Parathyroid adenoma (tissue), 2 donors: ENCODE results near the gene MAPK7.

Experiments
- H2AFZ ChIP-seq: fragments of 300-600 bp; sonication (generic); one replicate; pipeline ENCODE4 v1.7.0; 2017; ENCODE audit warnings: antibody characterized with exemption, mild to moderate bottlenecking
- H3K27ac ChIP-seq: fragments of 300-600 bp; sonication (generic); one replicate; pipeline ENCODE4 v1.7.0; 2017
- H3K27me3 ChIP-seq: fragments of 300-600 bp; sonication (generic); one replicate; pipeline ENCODE4 v1.7.0; 2017; ENCODE audit warnings: low read length; ENCODE audit not compliant: control insufficient read depth, insufficient read depth
- H3K36me3 ChIP-seq: fragments of 300-600 bp; sonication (generic); one replicate; pipeline ENCODE4 v1.7.0; 2017; ENCODE audit warnings: low read length; ENCODE audit not compliant: control insufficient read depth, insufficient read depth
- H3K4me1 ChIP-seq: fragments of 300-600 bp; sonication (generic); one replicate; pipeline ENCODE4 v1.7.0; 2017; ENCODE audit warnings: control low read depth
- H3K4me2 ChIP-seq: fragments of 300-600 bp; sonication (generic); one replicate; pipeline ENCODE4 v1.7.0; 2017; ENCODE audit warnings: low read length
- H3K4me3 ChIP-seq: fragments of 300-600 bp; sonication (generic); one replicate; pipeline ENCODE4 v1.7.0; 2017; ENCODE audit warnings: low read depth, low read length
- H3K79me2 ChIP-seq: fragments of 300-600 bp; sonication (generic); one replicate; pipeline ENCODE4 v1.7.0; 2017; ENCODE audit warnings: control low read depth
- H3K9ac ChIP-seq: fragments of 300-600 bp; sonication (generic); one replicate; pipeline ENCODE4 v1.7.0; 2017; ENCODE audit warnings: mild to moderate bottlenecking
- H3K9me3 ChIP-seq: fragments of 300-600 bp; sonication (generic); one replicate; pipeline ENCODE4 v1.7.0; 2017; ENCODE audit warnings: low read length; ENCODE audit not compliant: control insufficient read depth
- TF ChIP-seq, protein P1 (sequence below): fragments of 300-600 bp; sonication (generic); IDR thresholded peaks from one replicate; pipeline ENCODE4 v1.7.0; 2017; ENCODE audit warnings: antibody characterized with exemption, mild to moderate bottlenecking
- donor health status: primary hyperparathyroidism.

Gene MAPK7

DNA sequence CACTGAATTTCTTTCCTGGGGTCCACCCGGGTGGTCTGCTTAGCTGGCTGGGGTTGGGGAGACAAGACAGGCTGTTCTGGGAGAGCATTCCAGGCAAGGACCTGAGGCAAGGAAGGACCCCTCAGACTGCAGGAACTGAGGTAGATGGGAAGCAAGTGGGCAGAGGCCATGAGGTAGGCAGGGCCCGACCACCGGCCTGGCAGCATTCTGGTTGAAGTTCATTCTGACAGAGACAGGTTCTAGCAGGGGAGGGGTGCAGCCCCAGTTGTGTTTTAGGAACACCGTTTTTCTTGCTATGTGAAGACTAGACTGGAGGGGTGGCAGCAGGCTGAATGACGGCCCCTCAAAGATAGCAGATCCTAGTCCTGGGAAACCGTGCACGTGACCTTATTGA lies 33.2 kb upstream of the MAPK7 start:
- Histone ChIP-seq H3K4me2 (no peak overlapping the region), H3K9ac (no peak overlapping the region), H3K9me3 (no peaks in the 10 kb centered on the region), H3K4me1 (peaks cover 5% of the 10 kb centered on the region), H3K36me3 (no peaks in the 10 kb centered on the region), H2AFZ (no peak overlapping the region), H3K27me3 (no peaks in the 10 kb centered on the region), H3K79me2 (no peaks in the 10 kb centered on the region), H3K4me3 (no peak overlapping the region), H3K27ac (no peak overlapping the region)
- TF ChIP-seq, protein P1, sequence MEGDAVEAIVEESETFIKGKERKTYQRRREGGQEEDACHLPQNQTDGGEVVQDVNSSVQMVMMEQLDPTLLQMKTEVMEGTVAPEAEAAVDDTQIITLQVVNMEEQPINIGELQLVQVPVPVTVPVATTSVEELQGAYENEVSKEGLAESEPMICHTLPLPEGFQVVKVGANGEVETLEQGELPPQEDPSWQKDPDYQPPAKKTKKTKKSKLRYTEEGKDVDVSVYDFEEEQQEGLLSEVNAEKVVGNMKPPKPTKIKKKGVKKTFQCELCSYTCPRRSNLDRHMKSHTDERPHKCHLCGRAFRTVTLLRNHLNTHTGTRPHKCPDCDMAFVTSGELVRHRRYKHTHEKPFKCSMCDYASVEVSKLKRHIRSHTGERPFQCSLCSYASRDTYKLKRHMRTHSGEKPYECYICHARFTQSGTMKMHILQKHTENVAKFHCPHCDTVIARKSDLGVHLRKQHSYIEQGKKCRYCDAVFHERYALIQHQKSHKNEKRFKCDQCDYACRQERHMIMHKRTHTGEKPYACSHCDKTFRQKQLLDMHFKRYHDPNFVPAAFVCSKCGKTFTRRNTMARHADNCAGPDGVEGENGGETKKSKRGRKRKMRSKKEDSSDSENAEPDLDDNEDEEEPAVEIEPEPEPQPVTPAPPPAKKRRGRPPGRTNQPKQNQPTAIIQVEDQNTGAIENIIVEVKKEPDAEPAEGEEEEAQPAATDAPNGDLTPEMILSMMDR, result no peak

DNA sequence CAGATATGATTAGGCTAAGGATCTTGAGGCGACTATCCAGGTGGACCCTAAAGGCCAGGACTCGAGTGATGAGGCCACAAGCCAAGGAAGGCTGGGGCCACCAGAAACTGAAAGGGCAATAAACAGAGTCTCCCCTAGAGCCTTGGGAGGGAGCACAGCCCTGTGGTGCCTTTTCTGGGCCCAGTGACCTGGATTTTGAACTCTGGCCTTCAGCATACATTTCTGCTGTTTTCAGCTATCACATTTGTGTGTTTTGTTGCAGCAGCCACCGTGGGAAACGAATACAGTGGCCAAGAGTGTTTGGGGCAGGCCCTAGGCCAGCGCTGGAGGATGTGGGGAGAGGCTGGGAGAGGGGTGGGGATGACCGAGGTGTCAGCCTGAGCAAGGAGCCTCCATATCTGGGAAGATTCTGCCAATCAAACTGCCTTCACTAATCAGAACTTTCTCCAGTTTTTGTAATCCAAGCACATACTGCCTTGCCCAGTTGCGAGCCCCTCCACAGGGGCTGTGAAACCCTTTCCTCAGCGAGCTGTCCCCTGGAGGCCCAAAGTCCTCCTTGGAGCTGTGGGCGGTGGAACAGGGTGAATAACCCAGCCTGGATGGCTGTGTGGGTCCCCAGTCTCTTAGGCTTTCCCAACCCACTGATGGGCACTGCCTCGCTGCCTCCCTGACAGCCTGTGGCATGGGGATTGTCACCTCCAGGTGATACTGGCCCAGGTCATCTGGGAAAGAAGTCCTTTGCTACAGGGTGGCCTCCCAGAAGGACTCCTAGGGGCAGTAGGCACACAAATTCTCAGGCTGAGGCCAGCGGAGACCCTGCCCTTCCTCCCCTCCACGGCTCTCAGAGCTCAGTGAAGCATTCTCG lies 32.6 kb upstream of the MAPK7 start:
- no peak overlapping the region for H3K4me3 ChIP-seq
- H2AFZ ChIP-seq, result no peak overlapping the region
- peaks cover 5% of the 10 kb centered on the region for H3K4me1 ChIP-seq
- H3K27me3 ChIP-seq, result no peaks in the 10 kb centered on the region
- no peaks in the 10 kb centered on the region for H3K79me2 ChIP-seq
- no peak overlapping the region for H3K9ac ChIP-seq
- H3K27ac ChIP-seq, result no peak overlapping the region
- no peaks in the 10 kb centered on the region for H3K36me3 ChIP-seq
- H3K9me3 ChIP-seq, result no peaks in the 10 kb centered on the region
- H3K4me2 ChIP-seq, result no peak overlapping the region
- TF ChIP-seq, protein P1, result no peak

DNA sequence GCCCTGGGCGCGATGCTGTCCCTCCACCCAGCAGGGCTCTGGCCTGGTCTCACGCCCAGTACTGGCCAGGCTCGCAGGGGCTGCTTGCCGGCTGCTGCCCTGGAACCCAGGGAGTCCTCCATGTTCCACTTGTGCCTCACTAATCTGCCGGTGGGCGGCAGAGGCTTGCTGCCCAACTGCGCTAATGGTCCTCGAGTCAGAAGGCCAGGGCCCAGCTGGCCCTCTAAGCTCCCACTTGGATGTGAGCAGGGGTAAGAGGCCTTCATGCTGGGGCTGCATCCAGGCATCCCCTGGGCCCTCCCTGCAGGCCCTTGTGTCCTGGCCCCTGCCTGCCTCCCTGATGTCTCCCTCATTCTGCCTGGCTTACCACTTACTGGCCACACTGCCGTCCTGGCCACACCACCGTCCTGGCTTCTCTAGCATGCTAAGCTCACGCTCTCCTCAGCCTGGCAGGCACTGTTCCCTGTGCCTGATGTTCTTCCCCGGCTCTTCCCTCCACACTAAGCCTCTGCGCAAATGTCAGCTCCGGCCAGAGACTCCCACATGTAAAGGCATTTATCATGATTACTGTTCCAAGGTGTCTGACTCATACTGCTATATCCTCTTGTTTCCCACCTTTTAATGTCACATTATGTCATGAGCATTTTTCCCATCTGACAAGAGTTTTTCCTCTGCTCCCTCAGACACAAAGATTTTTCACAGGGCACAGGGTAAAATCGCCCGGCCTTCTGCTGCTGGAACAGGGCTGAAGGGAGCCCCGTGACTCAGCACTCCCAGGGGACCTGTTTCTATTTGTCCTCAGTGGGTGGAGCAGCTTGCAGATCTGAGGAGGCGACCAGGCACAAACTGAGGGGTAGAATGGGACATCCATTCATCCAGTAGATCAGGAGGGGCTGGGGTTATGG lies 31.7 kb upstream of the MAPK7 start:
- H3K79me2 ChIP-seq, result no peaks in the 10 kb centered on the region
- no peak overlapping the region for H3K4me2 ChIP-seq
- H3K9me3 ChIP-seq, result no peaks in the 10 kb centered on the region
- H3K9ac ChIP-seq, result no peak overlapping the region
- H3K4me3 ChIP-seq, result no peak overlapping the region
- H3K27ac ChIP-seq, result no peak overlapping the region
- H3K4me1 ChIP-seq, result peaks cover 5% of the 10 kb centered on the region
- H3K36me3 ChIP-seq, result no peaks in the 10 kb centered on the region
- no peak overlapping the region for H2AFZ ChIP-seq
- H3K27me3 ChIP-seq, result no peaks in the 10 kb centered on the region
- TF ChIP-seq, protein P1, result no peak

DNA sequence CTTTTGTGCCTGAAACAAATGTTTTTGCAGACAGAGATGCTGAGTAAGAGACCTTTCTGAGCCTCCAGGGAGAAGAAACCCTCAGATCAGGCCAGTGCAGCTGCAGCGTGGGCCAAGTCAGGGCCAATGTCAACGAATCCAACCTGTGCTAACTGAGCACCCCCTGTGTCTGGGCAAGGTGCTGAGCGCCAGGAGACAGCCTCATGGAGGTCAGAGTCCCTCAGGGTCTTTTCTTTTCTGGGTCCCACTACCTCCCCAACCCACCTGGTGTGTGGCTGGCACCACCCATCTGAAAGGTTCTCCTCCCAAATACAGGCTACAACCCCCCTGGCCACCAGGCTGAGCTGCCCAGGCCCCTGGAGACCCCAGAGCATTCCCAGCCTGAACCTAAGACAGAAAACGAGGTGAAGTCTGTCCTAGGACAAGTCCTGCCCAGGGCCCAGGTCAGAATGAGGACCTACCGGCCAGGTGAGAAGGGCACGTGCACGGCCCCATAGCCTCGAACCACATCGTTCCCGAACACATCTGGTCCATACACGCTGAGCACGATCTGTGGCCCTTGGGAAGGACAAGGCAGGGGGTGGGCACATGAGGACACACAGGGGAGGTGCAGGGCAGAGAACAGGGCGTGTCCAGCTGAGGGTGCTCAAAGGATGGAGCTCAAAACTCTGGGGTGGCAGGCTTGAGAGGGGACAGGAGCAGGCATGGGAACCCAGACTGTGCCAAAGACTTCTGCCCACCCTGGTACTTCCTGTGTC lies 30.8 kb upstream of the MAPK7 start:
- H3K9ac ChIP-seq, result no peak overlapping the region
- H3K9me3 ChIP-seq, result no peaks in the 10 kb centered on the region
- H2AFZ ChIP-seq, result no peak overlapping the region
- no peak overlapping the region for H3K27ac ChIP-seq
- H3K79me2 ChIP-seq, result no peaks in the 10 kb centered on the region
- no peaks in the 10 kb centered on the region for H3K27me3 ChIP-seq
- H3K4me1 ChIP-seq, result peaks cover 3% of the 10 kb centered on the region
- H3K4me2 ChIP-seq, result no peak overlapping the region
- TF ChIP-seq, protein P1, result no peak
- H3K36me3 ChIP-seq, result no peaks in the 10 kb centered on the region
- no peak overlapping the region for H3K4me3 ChIP-seq
